K562 (cell line): ENCODE results near the gene PDZD8. TPM values are rescaled to one million over a fixed set of nuclear protein-coding genes. Genes with fewer than 3 reads are reported as not detected.

Source experiments
- ATF1 ChIP-seq, 2 experiments: fragments of 450-650 bp in 1 of 2; IDR thresholded peaks; 2 replicates each; pipeline ENCODE4 v1.6.1; 2016; ENCODE audit warnings: missing compliant biosample characterization in 1 of 2, missing genetic modification characterization in 1 of 2
- EHMT2 ChIP-seq: fragments of 450-650 bp; IDR thresholded peaks from 2 replicates; pipeline ENCODE4 v1.6.1; 2018; ENCODE audit warnings: antibody characterized with exemption
- GABPB1 ChIP-seq: sonication (generic); formaldehyde crosslinking; IDR thresholded peaks from 2 replicates; pipeline ENCODE4 v1.8.0; 2022; ENCODE audit warnings: mild to moderate bottlenecking, missing genetic modification reagents
- LEF1 ChIP-seq: fragments of 450-650 bp; IDR thresholded peaks from 2 replicates; pipeline ENCODE4 v1.6.1; 2016; ENCODE audit warnings: mild to moderate bottlenecking
- MXI1 ChIP-seq: IDR thresholded peaks from 2 replicates; pipeline ENCODE4 v1.6.1; 2011; ENCODE audit warnings: low read depth, mild to moderate bottlenecking, improper control_type of control experiment, low read length
- NFXL1 ChIP-seq: fragments of 450-650 bp; formaldehyde crosslinking; IDR thresholded peaks from 2 replicates; pipeline ENCODE4 v1.4.0; 2021; ENCODE audit warnings: mild to moderate bottlenecking
- POLR2AphosphoS2 ChIP-seq: IDR thresholded peaks from 2 replicates; pipeline ENCODE4 v1.6.1; 2012; ENCODE audit warnings: low read length, improper control_type of control experiment
- PTBP1 ChIP-seq: fragments of 200-400 bp; formaldehyde crosslinking; IDR thresholded peaks from 2 replicates; pipeline ENCODE4 v1.6.1; 2017; ENCODE audit warnings: low read depth, low read length
- ZBTB26 ChIP-seq: fragments of 450-650 bp; formaldehyde crosslinking; IDR thresholded peaks from 2 replicates; pipeline ENCODE4 v1.4.0; 2022; ENCODE audit warnings: missing genetic modification characterization
- ZBTB40 ChIP-seq, 2 experiments: fragments of 450-650 bp in 1 of 2; sonication (generic) in 1 of 2; formaldehyde crosslinking in 1 of 2; IDR thresholded peaks; 2 replicates each; pipeline versions ENCODE4 v1.7.1 to v1.9.0; 2016 to 2022; ENCODE audit warnings: inconsistent platforms in 1 of 2, mild to moderate bottlenecking in 1 of 2, missing genetic modification reagents in 1 of 2
- ZBTB5 ChIP-seq: fragments of 450-650 bp; IDR thresholded peaks from 2 replicates; pipeline ENCODE4 v1.6.1; 2017; ENCODE audit warnings: antibody characterized with exemption
- ZNF140 ChIP-seq: fragments of 250-450 bp; sonication (Bioruptor Pico); IDR thresholded peaks from 2 replicates; pipeline ENCODE4 v1.8.0; 2021; ENCODE audit warnings: moderate library complexity, mild to moderate bottlenecking, inconsistent platforms
- ZNF143 ChIP-seq: sonication (generic); formaldehyde crosslinking; IDR thresholded peaks from 2 replicates; pipeline ENCODE4 v1.9.0; 2022; ENCODE audit warnings: mild to moderate bottlenecking, missing genetic modification reagents
- ZNF232 ChIP-seq: sonication (generic); formaldehyde crosslinking; IDR thresholded peaks from 2 replicates; pipeline ENCODE4 v1.8.0; 2022; ENCODE audit warnings: mild to moderate bottlenecking, missing genetic modification reagents
- ZNF695 ChIP-seq: fragments of 450-650 bp; formaldehyde crosslinking; IDR thresholded peaks from 2 replicates; pipeline ENCODE4 v1.4.0; 2020; ENCODE audit warnings: mild to moderate bottlenecking, moderate library complexity
- ZNF717 ChIP-seq: fragments of 250-450 bp; sonication (Bioruptor Pico); IDR thresholded peaks from 2 replicates; pipeline ENCODE4 v1.5.0; 2021
- polyA plus RNA-seq, 8 experiments: library from polyadenylated mRNA; depleted of rRNA in 4 of 8; stranded (reverse) in 5 of 8; unstranded in 3 of 8; fragments of >200 nt; fragmentation: Nextera tagmentation in 2 of 8; fragmentation: Illumina TruSeq in 1 of 8; extraction: Ambion mirVana in 2 of 8; extraction: Trizol in 1 of 8; gene quantifications; 2 replicates each; pipeline versions ENCODE4 v1.2.1 to v1.2.3, GENCODE V29; 2011 to 2014; ENCODE audit warnings: inconsistent platforms in 1 of 8, missing spikeins in 1 of 8
- total RNA-seq, 7 experiments: library from RNA; depleted of rRNA in 6 of 7; stranded (reverse); fragments of >200 nt in 6 of 7; fragmentation: Illumina TruSeq in 2 of 7; extraction: Trizol in 2 of 7; gene quantifications; 2 replicates each; pipeline versions ENCODE4 v1.2.1 to v1.2.3, GENCODE V29; 2011 to 2021; ENCODE audit warnings: low replicate concordance in 1 of 7

Gene PDZD8
- total and polyA plus RNA-seq, 9 of the 15 experiments (the other 6 are each of a cell fraction or from before 2014, with no cell fraction given) = 5.5 to 53.4 (median 36.8) TPM

- TF ChIP-seq ZBTB5 (no peak), ZNF232 (CRISPR knock-in tag) (no peak), EHMT2 (no peak), PTBP1 (no peak), MXI1 (no peak), ZBTB26 (CRISPR knock-in tag) (no peak), ZNF140 (CRISPR knock-in tag) (no peak), ZNF695 (CRISPR knock-in tag) (no peak), ZBTB40 (IDR thresholded peaks at IDR 0.05) (no peak), ZBTB40 (CRISPR knock-in tag; IDR thresholded peaks at IDR 0.05) (no peak), NFXL1 (no peak), POLR2AphosphoS2 (no peak), LEF1 (no peak), ZNF143 (no peak), ATF1 (CRISPR knock-in tag; IDR thresholded peaks at IDR 0.05) (no peak), ATF1 (tag; IDR thresholded peaks at IDR 0.05) (peak; percentile 94), ZNF717 (CRISPR knock-in tag) (no peak), GABPB1 (CRISPR knock-in tag) (no peak; the same call in none of the 2 replicates)
These were observed at the start of gene PDZD8 (continued) for GRCh38 chr10:117375360-117376178.
